H1 (cell line): ENCODE results near the gene ASCC1. TPM values are rescaled to one million over a fixed set of nuclear protein-coding genes. Genes with fewer than 3 reads are reported as not detected.

Experiments used
- JUN ChIP-seq: IDR thresholded peaks from 2 replicates; pipeline ENCODE4 v1.6.1; 2011; ENCODE audit warnings: low read depth, mild to moderate bottlenecking, improper control_type of control experiment, low read length
- POLR2A ChIP-seq, 2 experiments: IDR thresholded peaks; 1 replicate in 1 of 2; 2 replicates in 1 of 2; pipeline ENCODE4 v1.6.1; 2011; ENCODE audit warnings: low read depth in 2 of 2, low read length in 2 of 2, mild to moderate bottlenecking in 2 of 2; ENCODE audit errors: control extremely low read depth in 1 of 2
- RXRA ChIP-seq: IDR thresholded peaks from 2 replicates; pipeline ENCODE4 v1.6.1; 2011; ENCODE audit warnings: low read depth, mild to moderate bottlenecking, low read length, moderate library complexity; ENCODE audit not compliant: insufficient read depth
- SP2 ChIP-seq: IDR thresholded peaks from 2 replicates; pipeline ENCODE4 v1.6.1; 2012; ENCODE audit warnings: mild to moderate bottlenecking, low read length, inconsistent platforms
- TAF1 ChIP-seq: IDR thresholded peaks from 2 replicates; pipeline ENCODE4 v1.6.1; 2011; ENCODE audit warnings: mild to moderate bottlenecking, low read depth, low read length
- polyA plus RNA-seq, 7 experiments: library from polyadenylated mRNA; depleted of rRNA in 3 of 7; stranded (reverse) in 5 of 7; unstranded in 2 of 7; fragments of >200 nt in 5 of 7; fragments of 200-250 nt in 2 of 7; gene quantifications; 1 replicate in 5 of 7; 2 replicates in 1 of 7; 4 replicates in 1 of 7; pipeline versions ENCODE4 v1.2.1 to v1.2.3, GENCODE V29; 2011 to 2013; ENCODE audit warnings: missing spikeins in 2 of 7, mixed read lengths in 2 of 7
- total RNA-seq: library from RNA; stranded (reverse); fragmentation: NEBNext Ultra II Directional; extraction: Animal tissue kit (Norgen Biotek cat#: 25700); gene quantifications from 2 replicates; pipeline ENCODE4 v1.2.1, GENCODE V29; 2021

The ASCC1 gene
- total and polyA plus RNA-seq, 2 of the 8 experiments (the other 6 are each of a cell fraction or from before 2014, with no cell fraction given): 25.6 to 35.8 TPM

DNA sequence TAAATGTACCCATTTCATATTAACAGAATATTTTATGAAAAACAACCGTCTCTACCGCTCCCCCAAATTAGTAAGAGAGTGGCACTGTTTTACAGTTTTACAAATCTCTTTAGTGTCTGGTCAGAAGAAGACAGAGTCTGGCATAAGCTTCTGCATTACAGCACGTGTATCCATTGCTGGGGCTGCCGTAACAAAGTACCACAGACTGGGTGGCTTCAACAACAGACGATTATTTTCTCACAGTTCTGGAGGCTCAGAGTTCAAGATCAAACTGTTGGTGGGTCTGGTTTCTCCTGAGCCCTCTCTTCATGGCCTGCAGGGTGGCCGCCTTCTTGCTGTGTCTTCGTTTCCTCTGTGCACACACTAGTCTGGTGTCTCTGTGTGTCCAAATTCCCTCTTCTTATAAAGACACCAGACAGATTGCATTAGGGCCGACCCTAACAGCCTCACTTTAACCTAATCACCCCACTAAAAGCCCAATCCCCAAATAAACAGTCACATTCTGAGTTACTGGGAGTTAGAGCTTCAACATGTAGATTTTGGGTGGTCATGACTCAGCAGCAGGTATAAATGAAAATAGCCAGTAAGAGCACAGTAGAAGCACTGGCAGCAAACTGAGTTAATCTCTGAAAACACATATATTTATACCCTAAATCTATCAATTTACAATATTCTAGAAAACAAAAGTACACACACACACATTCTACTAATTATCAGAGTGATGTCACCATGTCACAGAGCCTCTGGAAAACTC lies 123.7 kb downstream of the ASCC1 start (continued):
- TF ChIP-seq TAF1 (no peak), RXRA (no peak), SP2 (no peak), POLR2A (IDR thresholded peaks at IDR 0.05; ENCODE audit: control extremely low read depth in 1 of 2, low read depth in 2 of 2, low read length in 2 of 2) (no peak), JUN (no peak)
